Body of pancreas (tissue), 4 donors: ENCODE data around the gene LRRC15.

ENCODE experiments used
- CTCF ChIP-seq, 7 experiments: fragments of 450-650 bp in 4 of 7; fragments of 200-600 bp in 3 of 7; sonication (generic) in 3 of 7; IDR thresholded peaks; one replicate each; pipeline ENCODE4 v1.5.1; 2016 to 2019; ENCODE audit warnings: antibody characterized with exemption in 7 of 7
- POLR2A ChIP-seq, 3 donors: fragments of 450-650 bp; IDR thresholded peaks; one replicate each; pipeline ENCODE4 v1.6.1; 2016; ENCODE audit warnings: antibody characterized with exemption in 3 of 3, mild to moderate bottlenecking in 2 of 3

- TF ChIP-seq CTCF (IDR thresholded peaks at IDR 0.05) (no peak), POLR2A (IDR thresholded peaks at IDR 0.05) (no peak)
Measured at GRCh38 chr3:194360568-194360967, 9.0 kb downstream of the LRRC15 start.
